HG03095 (cell line): ENCODE results near the gene TWSG1.
"Not testable (repeated sequence)": the region's sequence is repeated elsewhere in the genome, so short reads cannot be mapped to it uniquely, and the experiment has no call there.

Source experiments
- ATAC-seq: cut with Tn5 transposase; IDR thresholded peaks from one replicate; pipeline ENCODE4 v1.9.1; 2021; ENCODE audit warnings: moderate library complexity; ENCODE audit not compliant: unreplicated experiment

The TWSG1 gene

DNA sequence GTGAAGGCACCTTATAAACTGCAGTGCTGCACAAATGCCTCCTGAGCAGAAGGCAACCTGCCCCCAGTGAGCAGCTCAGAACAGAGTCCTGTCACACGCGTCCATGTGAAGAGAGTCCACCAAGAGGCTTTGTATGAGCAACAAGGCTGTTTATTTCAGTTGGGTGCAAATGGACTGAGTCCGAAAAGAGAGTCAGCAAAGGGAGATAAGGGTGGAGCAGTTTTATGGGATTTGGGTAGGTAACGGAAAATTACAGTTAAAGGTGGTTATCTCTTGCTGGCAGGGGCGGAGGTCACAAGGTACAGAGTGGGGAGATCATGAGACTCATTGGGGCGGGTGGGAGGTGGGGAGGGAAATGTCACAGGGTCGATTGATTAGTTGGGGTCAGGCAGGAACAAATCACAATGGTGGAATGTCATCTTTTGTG lies 87.3 kb downstream of the TWSG1 start:
- no peak for ATAC-seq

DNA sequence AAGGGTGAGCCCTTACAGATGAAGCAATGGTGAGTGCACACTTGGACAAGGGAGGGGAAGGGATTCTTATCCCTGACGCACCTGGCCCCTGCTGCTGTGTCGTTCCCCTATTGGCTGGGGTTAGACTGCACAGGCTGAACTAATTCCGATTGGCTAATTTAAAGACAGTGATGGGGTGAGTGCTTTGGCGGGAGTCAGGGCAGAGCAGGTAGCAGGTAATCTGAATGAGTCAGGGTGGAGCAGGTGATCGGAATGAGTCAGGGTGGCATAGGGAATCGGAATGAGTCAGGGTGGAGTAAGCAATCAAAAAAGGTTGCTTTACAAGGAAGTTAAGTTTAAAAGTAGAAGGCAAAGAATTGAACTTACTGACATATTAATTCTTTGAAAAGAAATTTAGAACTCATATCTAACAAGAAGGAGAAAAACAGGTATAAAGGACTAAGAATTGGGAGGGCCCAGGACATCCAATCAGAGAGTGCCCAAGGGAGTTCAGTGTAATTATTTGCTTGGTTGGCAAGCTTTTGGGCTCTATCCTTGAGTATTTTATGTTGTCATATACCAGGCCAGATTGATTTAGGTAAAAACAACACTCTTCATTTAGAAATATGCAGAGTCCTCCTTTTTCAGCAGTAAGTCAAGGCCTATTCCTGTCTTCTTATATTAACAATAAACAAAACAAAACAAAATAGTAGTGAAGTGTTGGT lies 88.4 kb downstream of the TWSG1 start:
- ATAC-seq, result no peak

DNA sequence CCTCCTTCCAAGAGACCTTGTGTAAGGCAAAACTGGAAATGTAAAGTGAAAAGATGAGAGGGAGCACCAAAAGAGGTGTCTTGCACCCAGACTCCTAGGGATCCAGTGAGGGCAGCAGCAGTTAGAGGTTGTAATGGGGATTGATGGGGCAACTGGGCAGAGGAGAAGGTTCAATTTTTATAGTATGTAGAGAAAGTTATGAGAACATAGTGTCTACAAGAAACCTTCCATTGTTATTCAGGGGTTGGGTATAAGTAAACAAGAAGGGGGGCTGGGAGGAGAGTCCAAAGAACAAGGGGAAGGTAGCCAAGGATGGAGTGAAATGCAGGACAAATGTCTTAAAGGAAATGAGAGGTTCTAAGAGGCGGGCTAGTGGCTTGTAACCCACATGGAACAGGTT lies 89.1 kb downstream of the TWSG1 start:
- ATAC-seq, result not testable (repeated sequence)

DNA sequence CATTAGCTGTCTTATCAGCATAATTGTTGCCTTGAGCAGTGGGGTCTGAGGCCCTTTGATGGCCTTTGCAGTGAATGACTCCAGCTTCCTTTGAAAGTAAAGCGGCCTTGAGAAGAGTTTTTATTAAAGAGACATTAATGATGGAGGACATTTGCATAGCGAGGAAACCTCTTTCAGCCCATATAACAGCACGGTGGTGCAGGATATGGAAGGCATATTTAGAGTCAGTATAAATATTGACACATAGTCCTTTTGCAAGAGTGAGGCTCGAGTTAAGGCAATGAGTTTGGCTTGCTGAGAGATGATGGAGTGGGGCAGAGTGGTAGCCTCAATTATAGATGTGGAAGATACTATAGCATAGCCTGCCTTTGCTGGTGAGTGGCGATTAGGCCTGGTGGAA lies 89.7 kb downstream of the TWSG1 start:
- ATAC-seq, result not testable (repeated sequence)

DNA sequence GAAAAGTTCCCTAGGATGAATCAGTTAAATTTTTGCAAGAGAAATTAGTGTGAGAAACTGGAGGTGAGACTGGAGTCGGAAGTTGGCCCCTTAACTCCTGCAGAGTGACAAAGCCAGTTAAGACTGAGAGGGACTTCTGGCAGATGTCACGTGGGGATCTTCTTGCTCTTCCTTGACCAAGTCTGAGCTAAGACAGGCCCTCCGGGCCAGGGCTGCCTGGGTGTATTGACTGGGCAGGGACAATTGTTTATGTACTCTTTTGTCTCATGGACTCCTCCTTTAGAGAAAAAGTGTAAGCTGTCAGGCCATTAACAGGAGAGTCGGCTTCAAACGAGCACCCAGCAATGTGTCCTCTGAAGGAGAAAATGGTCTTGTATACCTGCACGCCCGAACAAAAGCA lies 92.2 kb downstream of the TWSG1 start:
- ATAC-seq, result no peak

GRCh38 chr18:9428301-9428706 lies 93.7 kb downstream of the TWSG1 start:
- no peak for ATAC-seq

- ATAC-seq, result no peak
Measured at GRCh38 chr18:9428862-9429661, 94.5 kb downstream of the TWSG1 start.

GRCh38 chr18:9429662-9429993 lies 95.1 kb downstream of the TWSG1 start:
- no peak for ATAC-seq

GRCh38 chr18:9430315-9430714 lies 95.7 kb downstream of the TWSG1 start:
- not testable (repeated sequence) for ATAC-seq

DNA sequence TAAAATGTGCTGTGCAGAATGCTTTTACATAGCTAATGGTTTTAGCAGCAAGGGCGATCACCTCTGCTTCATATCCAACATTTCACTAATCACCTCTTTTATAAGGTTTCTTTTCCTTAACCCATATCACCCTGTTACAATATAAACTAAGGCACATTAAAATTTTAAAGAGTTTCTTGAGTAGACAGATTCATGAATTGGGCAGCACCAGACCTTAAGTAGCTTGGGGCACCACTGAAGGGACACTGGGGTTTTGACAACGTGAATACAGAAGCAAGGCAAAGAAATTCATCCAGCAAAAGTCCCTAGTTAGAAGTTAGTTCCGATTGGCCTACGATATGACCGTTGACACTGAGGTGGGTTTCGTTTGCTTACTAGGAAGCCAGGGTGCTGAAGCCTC lies 96.7 kb downstream of the TWSG1 start:
- ATAC-seq, result no peak

DNA sequence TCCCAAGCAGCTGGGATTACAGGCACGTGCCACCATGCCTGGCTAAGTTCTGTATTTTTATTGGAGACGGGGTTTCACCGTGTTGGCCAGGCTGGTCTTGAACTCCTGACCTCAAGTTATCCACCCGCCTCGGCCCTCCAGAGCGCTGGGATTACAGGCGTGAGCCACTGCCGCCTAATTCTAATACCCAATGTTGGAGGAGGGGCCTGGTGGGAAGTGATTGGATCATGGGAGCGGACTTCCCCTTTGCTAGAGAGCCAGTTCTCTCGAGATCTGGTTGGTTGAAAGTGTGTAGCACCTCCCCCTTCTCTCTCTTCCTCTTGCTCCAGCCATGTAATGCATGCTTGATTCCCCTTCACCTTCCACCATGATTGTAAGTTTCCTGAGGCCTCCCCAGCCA lies 98.5 kb downstream of the TWSG1 start:
- not testable (repeated sequence) for ATAC-seq

DNA sequence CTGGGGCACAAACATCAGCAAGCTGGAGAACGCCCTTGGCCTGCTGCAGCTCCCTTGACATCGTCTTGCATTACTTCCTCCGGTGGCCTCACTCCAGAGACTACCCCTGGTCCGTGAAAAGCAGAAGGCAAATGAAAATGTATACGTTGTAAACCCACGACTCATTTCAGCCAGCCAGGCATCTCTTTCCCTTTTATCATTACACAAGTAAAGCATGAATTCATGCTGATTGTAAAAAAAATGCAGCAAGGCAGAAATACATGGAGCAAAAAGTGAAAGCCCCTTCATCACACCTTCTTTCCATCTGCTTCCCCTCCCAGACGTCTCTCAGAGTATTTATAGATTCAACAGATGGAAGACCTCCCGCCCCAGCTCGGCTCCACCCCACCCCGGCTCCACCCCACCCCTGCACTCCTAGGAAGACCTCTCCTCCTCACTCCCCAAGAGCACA lies 99.1 kb downstream of the TWSG1 start:
- ATAC-seq, result no peak

DNA sequence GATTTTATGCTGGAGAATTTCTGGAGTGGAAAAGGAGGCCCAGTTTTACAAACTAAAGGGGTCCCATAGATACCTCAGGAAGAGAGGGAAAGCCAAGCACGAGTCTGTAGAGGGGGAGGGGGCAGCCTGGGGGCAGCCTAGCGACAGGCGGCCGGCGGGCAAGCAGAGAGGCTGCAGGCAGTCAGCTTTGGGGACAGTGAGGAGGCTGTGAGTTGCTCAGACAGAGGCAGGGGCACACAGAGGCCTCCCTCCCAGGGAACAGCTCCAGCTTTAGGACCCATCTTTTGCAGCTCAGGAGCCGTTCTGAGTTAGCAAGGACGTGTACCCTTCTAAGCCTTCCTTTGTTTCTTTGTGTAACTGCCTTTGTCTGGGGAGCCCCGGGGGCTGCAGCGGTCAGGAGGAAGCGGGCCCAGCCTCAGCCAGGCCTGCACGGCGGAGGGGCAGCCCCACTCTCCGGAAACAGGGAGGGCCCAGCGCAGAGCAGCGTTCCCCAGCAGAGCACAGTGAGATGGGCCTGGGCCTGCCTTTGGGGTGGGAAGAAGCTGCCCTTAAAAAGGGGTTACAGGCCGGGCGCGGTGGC lies 99.6 kb downstream of the TWSG1 start:
- ATAC-seq, result no peak

DNA sequence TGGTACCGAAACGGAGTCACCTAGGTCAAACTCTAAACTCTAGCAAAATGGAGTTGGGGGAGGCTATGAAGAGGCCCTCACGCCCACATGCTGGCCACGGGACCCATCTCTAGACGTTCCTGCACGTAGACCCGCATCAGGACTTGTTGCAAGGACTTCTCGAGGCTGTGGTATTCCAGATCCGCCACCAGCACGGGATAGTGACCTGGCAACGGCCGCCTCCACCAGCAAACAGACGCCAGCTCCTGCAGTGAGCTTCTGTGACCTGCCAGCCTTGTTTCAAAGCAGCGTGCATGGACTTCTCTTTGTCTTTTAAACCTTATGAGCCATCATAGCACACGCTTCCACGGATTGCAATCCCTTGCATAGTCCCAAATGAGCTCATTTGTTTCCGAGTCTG lies 100.5 kb downstream of the TWSG1 start:
- no peak for ATAC-seq

DNA sequence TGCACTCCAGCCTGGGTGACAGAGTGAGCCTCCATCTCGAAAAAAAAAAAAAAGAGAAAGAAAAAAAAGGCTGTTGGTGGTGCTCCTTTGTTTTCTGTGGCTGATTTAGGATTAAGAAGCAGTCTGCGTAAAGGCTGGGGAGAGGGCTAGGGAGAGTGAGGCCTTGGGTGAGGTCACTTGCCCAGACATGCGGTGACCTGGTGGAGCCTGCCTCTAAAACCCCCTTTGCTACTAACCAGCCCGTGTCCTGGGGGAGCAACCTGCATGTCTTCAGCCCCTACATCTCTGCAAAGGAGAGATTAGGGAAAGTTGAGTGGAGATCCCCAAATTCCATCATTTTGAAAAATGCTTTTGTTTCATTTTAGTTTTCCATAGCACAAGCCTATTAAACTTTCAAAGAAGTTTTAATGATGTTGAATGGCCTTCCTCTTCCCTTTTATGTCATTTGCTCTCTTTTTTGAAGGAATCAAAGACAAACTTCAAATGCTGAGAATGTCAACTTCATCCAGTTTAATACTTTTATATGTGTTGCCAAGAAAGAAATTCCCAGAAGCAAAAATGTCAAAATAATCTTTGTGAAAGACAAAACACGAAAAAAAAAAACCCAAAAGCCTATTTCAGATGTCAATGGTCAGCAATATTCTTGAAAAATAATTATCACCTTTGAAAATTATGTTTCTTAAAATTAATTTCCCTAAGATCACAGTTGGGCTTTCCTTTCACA lies 101.8 kb downstream of the TWSG1 start:
- no peak for ATAC-seq

DNA sequence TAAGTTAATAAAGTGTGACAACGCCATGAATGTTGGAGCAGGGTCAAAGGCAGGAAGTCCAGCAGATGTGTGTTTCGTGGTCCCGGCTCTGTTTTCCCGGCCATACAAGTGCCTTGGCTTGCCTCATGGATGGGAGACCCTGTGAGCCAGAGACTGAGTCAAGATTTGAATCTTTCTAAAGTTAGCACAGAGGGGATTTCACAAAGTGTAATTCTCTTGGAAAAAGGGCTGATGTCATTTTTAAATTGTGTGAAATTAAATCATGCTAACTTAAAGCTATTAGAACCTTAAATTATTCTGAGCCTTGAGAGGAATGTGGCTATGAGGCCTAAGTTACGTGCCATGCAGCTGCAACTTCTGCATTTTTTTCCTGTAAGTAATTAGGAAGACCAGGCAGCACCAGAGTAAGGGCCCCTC lies 102.5 kb downstream of the TWSG1 start:
- ATAC-seq, result no peak

GRCh38 chr18:9437672-9438071 lies 103.1 kb downstream of the TWSG1 start:
- no peak for ATAC-seq

GRCh38 chr18:9441061-9441460 lies 106.5 kb downstream of the TWSG1 start:
- no peak for ATAC-seq

DNA sequence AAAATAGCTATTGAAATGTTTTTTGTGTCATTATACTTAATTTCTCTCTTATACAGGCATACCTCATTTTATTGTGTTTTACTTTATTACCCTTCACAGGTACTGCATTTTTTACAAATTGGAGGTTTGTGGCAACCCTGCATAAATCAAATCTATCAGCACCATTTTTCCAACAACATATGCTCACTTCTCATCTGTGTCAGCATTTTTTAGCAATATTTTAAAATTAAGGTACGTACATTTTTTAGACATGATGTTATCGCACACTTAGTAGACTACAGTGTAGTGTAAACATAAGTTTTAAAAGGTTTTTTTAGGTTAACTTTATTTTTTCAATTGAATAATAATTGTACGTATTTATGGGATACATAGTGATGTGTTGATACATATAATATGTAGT lies 110.0 kb downstream of the TWSG1 start:
- no peak for ATAC-seq

GRCh38 chr18:9446839-9447238 lies 112.3 kb downstream of the TWSG1 start:
- no peak for ATAC-seq

GRCh38 chr18:9447334-9447733 lies 112.8 kb downstream of the TWSG1 start:
- ATAC-seq, result no peak
